GM21381 (cell line): ENCODE results near the gene ASIC2.

ENCODE experiments used
- ATAC-seq: cut with Tn5 transposase; IDR thresholded peaks from one replicate; pipeline ENCODE4 v1.9.1; 2021; ENCODE audit warnings: mild to moderate bottlenecking, moderate library complexity; ENCODE audit not compliant: unreplicated experiment

ASIC2 gene

GRCh38 chr17:33039874-33040273 lies 253.2 kb downstream of the ASIC2 start:
- ATAC-seq = no peak

GRCh38 chr17:33038740-33039139 lies 254.4 kb downstream of the ASIC2 start:
- no peak for ATAC-seq

GRCh38 chr17:33033176-33033575 lies 259.9 kb downstream of the ASIC2 start:
- no peak for ATAC-seq

- ATAC-seq = no peak
These were observed 264.3 kb downstream of the ASIC2 start for GRCh38 chr17:33028778-33029177.

- no peak for ATAC-seq
These were observed 265.0 kb downstream of the ASIC2 start for GRCh38 chr17:33028061-33028460.

GRCh38 chr17:33024688-33025486 lies 268.2 kb downstream of the ASIC2 start:
- ATAC-seq = no peak

- ATAC-seq = no peak
These were observed 269.3 kb downstream of the ASIC2 start for GRCh38 chr17:33023790-33024189.

GRCh38 chr17:33021731-33022408 lies 271.2 kb downstream of the ASIC2 start:
- no peak for ATAC-seq

GRCh38 chr17:33019161-33019890 lies 273.8 kb downstream of the ASIC2 start:
- no peak for ATAC-seq

GRCh38 chr17:33017366-33017765 lies 275.7 kb downstream of the ASIC2 start:
- no peak for ATAC-seq

GRCh38 chr17:33016920-33017319 lies 276.2 kb downstream of the ASIC2 start:
- no peak for ATAC-seq

GRCh38 chr17:33015716-33016346 lies 277.3 kb downstream of the ASIC2 start:
- ATAC-seq = no peak

GRCh38 chr17:33014751-33015150 lies 278.3 kb downstream of the ASIC2 start:
- ATAC-seq = no peak

- no peak for ATAC-seq
These were observed 279.3 kb downstream of the ASIC2 start for GRCh38 chr17:33013596-33014375.

- ATAC-seq = no peak
These were observed 280.5 kb downstream of the ASIC2 start for GRCh38 chr17:33012522-33013033.

GRCh38 chr17:33009636-33010035 lies 283.5 kb downstream of the ASIC2 start:
- ATAC-seq = no peak

- ATAC-seq = no peak
These were observed 285.9 kb downstream of the ASIC2 start for GRCh38 chr17:33007186-33007585.

- ATAC-seq = no peak
These were observed 290.8 kb downstream of the ASIC2 start for GRCh38 chr17:33002246-33002645.

- no peak for ATAC-seq
These were observed 294.2 kb downstream of the ASIC2 start for GRCh38 chr17:32998887-32999228.

- no peak for ATAC-seq
These were observed 294.8 kb downstream of the ASIC2 start for GRCh38 chr17:32998111-32998886.
